Measurements from ENCODE around the gene ANXA4. TPM values are rescaled to one million over a fixed set of nuclear protein-coding genes. Genes with fewer than 3 reads are reported as not detected.

The ANXA4 gene
- total RNA-seq, 2 donors from 2014 or later, result 258 to 324 TPM

- no peaks in the 10 kb centered on the region for H3K36me3 ChIP-seq
- no peak overlapping the region for H3K27ac ChIP-seq
- no peak overlapping the region for H3K9ac ChIP-seq (ENCODE audit: low read depth in 2 of 2, low read length in 2 of 2)
- intact Hi-C loops (cut with DNase I), result no loop called here
- H3K4me1 ChIP-seq, result peaks cover 4% of the 10 kb centered on the region
- no peaks in the 10 kb centered on the region for H3K27me3 ChIP-seq
- no peak for DNase-seq
- TF ChIP-seq, protein P1, sequence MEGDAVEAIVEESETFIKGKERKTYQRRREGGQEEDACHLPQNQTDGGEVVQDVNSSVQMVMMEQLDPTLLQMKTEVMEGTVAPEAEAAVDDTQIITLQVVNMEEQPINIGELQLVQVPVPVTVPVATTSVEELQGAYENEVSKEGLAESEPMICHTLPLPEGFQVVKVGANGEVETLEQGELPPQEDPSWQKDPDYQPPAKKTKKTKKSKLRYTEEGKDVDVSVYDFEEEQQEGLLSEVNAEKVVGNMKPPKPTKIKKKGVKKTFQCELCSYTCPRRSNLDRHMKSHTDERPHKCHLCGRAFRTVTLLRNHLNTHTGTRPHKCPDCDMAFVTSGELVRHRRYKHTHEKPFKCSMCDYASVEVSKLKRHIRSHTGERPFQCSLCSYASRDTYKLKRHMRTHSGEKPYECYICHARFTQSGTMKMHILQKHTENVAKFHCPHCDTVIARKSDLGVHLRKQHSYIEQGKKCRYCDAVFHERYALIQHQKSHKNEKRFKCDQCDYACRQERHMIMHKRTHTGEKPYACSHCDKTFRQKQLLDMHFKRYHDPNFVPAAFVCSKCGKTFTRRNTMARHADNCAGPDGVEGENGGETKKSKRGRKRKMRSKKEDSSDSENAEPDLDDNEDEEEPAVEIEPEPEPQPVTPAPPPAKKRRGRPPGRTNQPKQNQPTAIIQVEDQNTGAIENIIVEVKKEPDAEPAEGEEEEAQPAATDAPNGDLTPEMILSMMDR (IDR thresholded peaks at IDR 0.05), result no peak
- no peak overlapping the region for H3K4me3 ChIP-seq
- no peaks in the 10 kb centered on the region for H3K9me3 ChIP-seq
Measured at GRCh38 chr2:69786052-69786560, 44.2 kb downstream of the ANXA4 start.

- no peaks in the 10 kb centered on the region for H3K36me3 ChIP-seq
- TF ChIP-seq, protein P1 (IDR thresholded peaks at IDR 0.05), result no peak
- no peaks in the 10 kb centered on the region for H3K27me3 ChIP-seq
- no peak for DNase-seq
- intact Hi-C loops (cut with DNase I), result no loop called here
- H3K9me3 ChIP-seq, result no peaks in the 10 kb centered on the region
- no peak overlapping the region for H3K27ac ChIP-seq
- no peaks in the 10 kb centered on the region for H3K4me1 ChIP-seq
- no peak overlapping the region for H3K4me3 ChIP-seq
- no peak overlapping the region for H3K9ac ChIP-seq (ENCODE audit: low read depth in 2 of 2, low read length in 2 of 2)
Measured at GRCh38 chr2:69789175-69789721, 47.3 kb downstream of the ANXA4 start.

GRCh38 chr2:69789772-69790600 is 48.1 kb downstream of the ANXA4 start:
- Histone ChIP-seq H3K36me3 (no peaks in the 10 kb centered on the region), H3K4me1 (no peaks in the 10 kb centered on the region), H3K27ac (no peak overlapping the region), H3K9me3 (no peaks in the 10 kb centered on the region), H3K9ac (ENCODE audit: low read depth in 2 of 2, low read length in 2 of 2) (no peak overlapping the region), H3K27me3 (no peaks in the 10 kb centered on the region), H3K4me3 (no peak overlapping the region)
- intact Hi-C loops (cut with DNase I), result no loop called here
- TF ChIP-seq, protein P1 (IDR thresholded peaks at IDR 0.05), result no peak
- DNase-seq, result no peak

DNA sequence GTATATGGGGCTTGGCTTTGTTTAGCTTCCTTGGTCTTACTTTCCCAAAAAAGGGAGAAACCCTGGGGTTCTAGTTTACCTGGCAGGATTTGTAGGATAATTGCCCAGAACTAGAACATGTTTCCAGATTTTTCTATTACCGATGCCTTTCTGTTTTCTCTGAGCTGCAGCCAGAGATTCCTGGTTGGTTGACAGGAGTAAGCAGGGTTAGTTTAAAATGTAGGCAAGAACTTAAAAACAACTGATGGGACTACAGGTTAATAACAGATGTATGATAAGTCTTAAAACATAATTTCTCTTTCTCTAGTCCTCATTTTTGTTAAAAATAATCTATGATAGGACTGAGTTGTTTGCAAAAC is 48.6 kb downstream of the ANXA4 start:
- no peaks in the 10 kb centered on the region for H3K36me3 ChIP-seq
- intact Hi-C loops (cut with DNase I), result no loop called here

DNA sequence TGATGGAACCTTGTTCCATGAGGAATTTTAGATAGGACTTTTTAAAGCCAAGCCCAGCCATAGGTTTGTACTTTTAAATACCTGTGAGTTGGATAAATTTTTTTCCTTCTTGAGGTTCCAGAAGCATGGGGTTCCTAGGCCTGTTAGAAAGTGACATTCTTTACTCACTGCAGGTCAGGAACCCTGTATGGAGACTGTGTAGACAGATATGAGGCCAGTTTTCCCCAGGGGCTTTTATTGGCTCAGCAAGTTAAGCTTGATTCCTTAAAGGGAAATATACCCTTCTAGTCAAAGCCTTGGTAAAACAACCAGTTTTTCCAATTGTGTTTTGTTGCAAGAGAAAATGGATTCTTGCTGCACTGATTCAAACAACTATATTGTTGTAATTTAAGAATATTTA is 49.1 kb downstream of the ANXA4 start:
- intact Hi-C loops (cut with DNase I), result no loop called here
- Histone ChIP-seq H3K36me3 (no peaks in the 10 kb centered on the region), H3K27ac (no peak overlapping the region), H3K9me3 (no peaks in the 10 kb centered on the region), H3K27me3 (no peaks in the 10 kb centered on the region), H3K9ac (ENCODE audit: low read depth in 2 of 2, low read length in 2 of 2) (no peak overlapping the region), H3K4me3 (no peak overlapping the region), H3K4me1 (no peaks in the 10 kb centered on the region)
- TF ChIP-seq, protein P1 (IDR thresholded peaks at IDR 0.05), result no peak
- no peak for DNase-seq

More for the DNA sequence above, 48.6 kb downstream of the ANXA4 start:
- Histone ChIP-seq H3K9ac (ENCODE audit: low read depth in 2 of 2, low read length in 2 of 2) (no peak overlapping the region), H3K27ac (no peak overlapping the region), H3K9me3 (no peaks in the 10 kb centered on the region), H3K4me3 (no peak overlapping the region), H3K27me3 (no peaks in the 10 kb centered on the region), H3K4me1 (no peaks in the 10 kb centered on the region)
- TF ChIP-seq, protein P1 (IDR thresholded peaks at IDR 0.05), result no peak
- no peak for DNase-seq
